ENCODE results near the gene CERS6. TPM values are rescaled to one million over a fixed set of nuclear protein-coding genes. Genes with fewer than 3 reads are reported as not detected.
"Not testable (repeated sequence)": the region's sequence is repeated elsewhere in the genome, so short reads cannot be mapped to it uniquely, and the experiment has no call there.

The CERS6 gene
- polyA plus RNA-seq, 3 donors, result 5.3 to 13.2 (median 8.3) TPM

- WGBS, 3 donors, result 0% methylated on average over 1 of the region's 1 CpG
- no peak overlapping the region for H3K27ac ChIP-seq (ENCODE audit: low read depth, low read length)
Observed at GRCh38 chr2:168775837-168776236, 319.8 kb downstream of the CERS6 start.

- 57 to 65% (median 62%) methylated on average over 1 of the region's 1 CpG for WGBS, 3 donors
- H3K27ac ChIP-seq (ENCODE audit: low read depth, low read length), result no peak overlapping the region
Observed at GRCh38 chr2:168780669-168781071, 324.6 kb downstream of the CERS6 start.

DNA sequence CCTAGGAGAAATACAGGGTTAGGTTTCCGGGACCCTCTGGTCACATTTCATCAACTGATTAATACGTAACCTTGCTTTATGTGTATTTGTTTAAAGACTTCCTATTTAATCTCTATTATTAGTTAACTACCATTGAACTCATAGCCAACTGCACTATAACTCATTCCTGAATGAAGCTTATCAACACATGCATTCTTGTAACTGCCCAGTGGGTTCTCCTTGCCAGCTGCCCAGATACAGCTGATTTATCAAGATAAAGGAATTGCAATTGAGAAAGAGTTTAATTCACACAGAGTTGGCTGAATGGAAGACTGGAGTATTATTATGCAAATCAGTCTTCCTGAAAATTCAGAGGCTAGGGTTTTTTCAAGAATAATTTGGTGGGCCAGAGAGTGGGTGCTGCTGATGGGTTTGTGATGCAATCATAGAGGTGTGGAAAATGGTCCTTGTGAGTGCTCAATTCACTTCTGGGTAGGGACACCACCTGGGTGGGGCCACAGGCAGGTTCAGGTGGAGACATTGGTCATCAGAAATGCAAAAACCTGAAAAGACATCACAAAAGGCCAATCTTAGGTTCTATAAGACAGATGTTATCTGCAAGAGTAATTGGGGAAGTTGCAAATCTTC lies 325.2 kb downstream of the CERS6 start:
- WGBS, 3 donors, result 46 to 78% (median 75%) methylated on average over 2 of the region's 2 CpGs
- H3K27ac ChIP-seq (ENCODE audit: low read depth, low read length), result no peak overlapping the region

DNA sequence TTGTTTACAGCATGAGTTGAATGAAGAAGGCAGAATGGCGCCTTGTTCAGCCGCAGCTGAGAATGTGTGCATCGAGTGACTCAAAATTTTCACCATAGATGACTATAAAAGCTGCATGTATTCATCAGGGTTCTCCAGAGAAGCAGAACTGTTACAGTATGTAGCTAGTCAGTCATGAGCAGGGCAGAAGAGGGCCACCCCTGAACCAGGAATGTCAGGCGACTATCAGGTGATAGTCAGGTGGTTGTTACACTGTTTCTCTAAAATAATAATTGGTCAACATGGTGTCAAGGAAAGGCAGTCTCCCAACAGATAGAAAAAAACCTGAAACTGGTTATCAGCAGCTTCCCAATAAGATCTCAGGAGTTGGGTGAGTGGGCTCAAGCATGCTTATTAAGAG lies 326.2 kb downstream of the CERS6 start:
- WGBS, 3 donors, result 96 to 98% (median 97%) methylated on average over 4 of the region's 4 CpGs
- no peak overlapping the region for H3K27ac ChIP-seq (ENCODE audit: low read depth, low read length)

DNA sequence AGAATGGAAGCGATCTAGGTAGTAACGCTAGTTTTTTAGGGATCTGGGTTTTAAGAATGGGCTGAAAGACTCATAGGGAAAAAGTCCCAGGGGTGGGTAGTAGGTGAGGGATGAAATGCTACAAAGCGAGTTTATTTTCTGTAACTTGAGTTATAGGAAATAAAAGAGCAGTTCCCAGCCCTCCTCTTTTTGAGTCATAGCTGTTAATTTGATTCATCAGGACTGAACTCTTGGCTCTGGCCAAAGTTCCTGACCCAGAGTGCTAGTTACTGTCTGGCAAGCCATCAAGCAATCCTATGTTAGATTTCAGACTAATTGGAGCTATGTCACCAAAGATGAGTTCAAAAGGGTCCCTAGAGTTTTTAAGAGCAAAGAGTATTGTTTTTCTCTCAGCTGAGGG lies 328.9 kb downstream of the CERS6 start:
- 69 to 89% (median 80%) methylated on average over 3 of the region's 3 CpGs for WGBS, 3 donors
- no peak overlapping the region for H3K27ac ChIP-seq (ENCODE audit: low read depth, low read length)

DNA sequence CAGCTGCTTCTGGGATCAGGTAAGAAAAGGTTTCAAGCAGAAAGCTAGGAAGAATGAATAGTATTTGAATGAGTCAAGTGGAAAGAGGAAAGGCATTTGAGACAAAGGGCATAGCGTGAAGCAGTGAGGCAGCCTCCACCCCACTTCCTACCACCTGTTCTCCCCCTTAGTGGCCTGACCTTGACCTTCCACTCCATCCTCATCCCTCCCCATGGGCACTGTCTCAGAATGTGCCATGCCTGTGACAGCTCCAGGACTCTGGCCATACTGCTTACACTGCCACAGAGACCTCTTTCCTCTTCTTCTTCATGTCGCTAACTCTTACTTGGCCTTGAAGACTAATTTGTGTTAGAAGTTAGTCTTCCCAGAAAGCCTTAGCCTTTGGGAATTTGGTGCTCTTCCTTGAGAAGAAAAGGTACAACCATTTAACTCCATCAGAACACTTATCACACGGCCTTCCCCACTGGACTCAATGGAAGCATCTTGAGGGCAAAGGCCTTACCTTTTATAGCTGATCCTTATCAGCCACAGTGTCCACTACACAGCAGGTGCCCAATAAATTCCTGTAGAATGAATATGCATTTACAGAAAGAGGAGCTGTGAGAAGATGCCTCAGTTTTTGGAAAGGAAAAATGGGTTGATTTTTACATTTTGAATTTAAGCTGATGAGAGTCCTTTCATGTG lies 331.2 kb downstream of the CERS6 start:
- no peak overlapping the region for H3K27ac ChIP-seq (ENCODE audit: low read depth, low read length)
- WGBS, 3 donors, result 87 to 88% (median 87%) methylated on average over 3 of the region's 3 CpGs

GRCh38 chr2:168787782-168788376 lies 331.8 kb downstream of the CERS6 start:
- 16 to 96% (median 75%) methylated on average over 1 of the region's 1 CpG for WGBS, 3 donors
- no peak overlapping the region for H3K27ac ChIP-seq (ENCODE audit: low read depth, low read length)

DNA sequence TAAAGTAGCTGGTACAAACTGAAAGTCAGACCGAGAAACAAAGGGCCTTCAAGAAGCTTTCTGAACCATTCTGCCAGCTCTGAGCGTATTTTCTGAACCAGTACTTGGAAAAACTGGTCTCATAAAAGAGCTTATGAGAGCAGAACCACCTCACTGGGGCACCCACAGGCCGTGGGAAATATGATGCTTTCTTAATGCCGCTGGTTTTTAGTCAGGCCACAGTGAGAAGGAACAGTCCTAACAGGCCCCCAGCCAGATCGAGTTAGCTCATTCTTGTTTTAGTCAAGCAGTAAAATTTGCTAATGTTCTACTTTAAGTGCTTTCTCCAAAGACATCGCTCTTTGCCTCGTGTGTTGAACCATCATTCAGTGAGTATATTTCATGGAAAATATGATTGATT lies 333.7 kb downstream of the CERS6 start:
- 64 to 68% (median 67%) methylated on average over 7 of the region's 7 CpGs for WGBS, 3 donors
- H3K27ac ChIP-seq (ENCODE audit: low read depth, low read length), result no peak overlapping the region

DNA sequence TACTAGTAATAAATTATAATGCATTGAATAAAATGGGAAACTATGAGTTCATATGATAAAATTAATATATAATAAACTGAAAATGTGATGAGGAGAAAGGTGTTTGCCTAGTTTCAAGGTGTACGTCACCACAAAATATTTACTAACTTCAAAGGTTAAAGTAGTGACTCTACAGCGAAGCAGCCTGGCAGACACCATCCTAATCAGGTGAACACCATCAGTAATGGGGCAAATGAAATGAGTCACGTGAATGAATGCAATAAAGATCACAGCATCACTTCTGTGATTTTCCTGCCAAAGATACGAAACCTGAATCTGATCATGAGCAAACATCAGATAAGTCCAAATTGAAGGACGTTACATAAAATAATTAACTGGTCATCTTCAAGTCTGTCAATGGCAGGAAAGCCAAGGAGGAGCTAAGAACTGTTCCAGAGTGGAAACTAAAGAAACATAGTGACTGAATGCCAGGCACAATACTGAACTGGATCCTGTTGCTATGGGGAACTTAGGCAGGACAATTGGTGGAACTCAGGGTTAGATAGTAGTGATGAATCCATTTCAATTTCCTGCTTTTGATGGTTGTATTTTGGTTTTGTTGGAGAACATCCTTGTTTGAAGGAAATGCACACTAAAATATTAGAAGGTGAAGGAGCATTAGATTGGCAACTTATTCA lies 334.3 kb downstream of the CERS6 start:
- no peak overlapping the region for H3K27ac ChIP-seq (ENCODE audit: low read depth, low read length)
- 82 to 86% (median 82%) methylated on average over 5 of the region's 5 CpGs for WGBS, 3 donors

DNA sequence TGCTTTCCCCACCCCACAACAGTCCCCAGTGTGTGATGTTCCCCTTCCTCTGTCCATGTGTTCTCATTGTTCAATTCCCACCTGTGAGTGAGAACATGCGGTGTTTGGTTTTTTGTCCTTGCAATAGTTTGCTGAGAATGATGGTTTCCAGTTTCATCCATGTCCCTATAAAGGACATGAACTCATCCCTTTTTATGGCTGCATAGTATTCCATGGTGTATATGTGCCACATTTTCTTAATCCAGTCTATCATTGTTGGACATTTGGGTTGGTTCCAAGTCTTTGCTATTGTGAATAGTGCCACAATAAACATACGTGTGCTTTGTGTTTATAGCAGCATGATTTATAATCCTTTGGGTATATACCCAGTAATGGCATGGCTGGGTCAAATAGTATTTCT lies 335.1 kb downstream of the CERS6 start:
- not testable (repeated sequence) for H3K27ac ChIP-seq (ENCODE audit: low read depth, low read length)
- WGBS, 3 donors, result 76 to 96% (median 78%) methylated on average over 1 to 2 of the region's 2 CpGs

- no peak overlapping the region for H3K27ac ChIP-seq (ENCODE audit: low read depth, low read length)
- 26 to 72% (median 34%) methylated on average over 2 of the region's 2 CpGs for WGBS, 3 donors
Observed at GRCh38 chr2:168793596-168793995, 337.5 kb downstream of the CERS6 start.

DNA sequence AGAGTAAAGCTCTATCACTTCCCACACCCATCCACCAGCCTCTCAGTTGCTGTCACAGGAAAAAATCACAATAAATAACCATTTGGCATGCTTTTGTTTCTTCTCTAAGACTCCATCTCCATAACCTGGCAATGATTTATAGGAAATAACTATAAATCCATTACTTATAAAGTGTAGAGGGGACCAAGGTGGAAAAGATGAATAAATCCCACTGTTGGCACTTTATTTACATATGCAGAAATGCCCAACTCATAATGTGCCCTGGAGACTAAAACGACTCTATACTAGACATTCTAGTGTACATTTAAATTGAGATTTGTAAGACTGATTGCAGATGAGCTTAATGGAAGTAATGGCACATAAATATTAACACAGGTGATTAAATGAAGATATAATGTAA lies 338.9 kb downstream of the CERS6 start:
- 65 to 75% (median 74%) methylated on average over 1 of the region's 1 CpG for WGBS, 3 donors

DNA sequence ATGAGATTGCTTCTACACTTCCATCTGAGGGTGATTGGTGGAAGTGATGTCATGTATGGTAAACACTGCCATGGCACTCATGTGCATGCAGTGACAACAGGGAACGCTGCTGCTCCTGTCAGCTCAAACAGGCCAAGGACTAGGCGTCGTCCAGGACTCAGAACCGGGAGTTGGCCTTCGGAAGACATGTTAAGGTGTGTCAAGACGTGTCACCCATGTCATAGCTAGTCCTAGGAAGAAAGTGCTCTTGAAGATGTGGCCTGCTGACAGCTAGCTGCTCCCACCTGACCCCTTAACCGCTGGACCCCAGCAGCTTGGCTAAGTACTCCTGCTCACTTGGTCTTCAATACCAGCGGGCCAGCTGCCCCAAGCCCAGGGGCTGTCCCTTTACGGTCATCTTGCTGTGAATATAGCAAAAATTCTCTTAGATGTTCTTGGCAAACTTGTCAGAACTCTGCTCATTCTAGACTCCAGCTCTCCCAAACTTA lies 340.1 kb downstream of the CERS6 start:
- no peak overlapping the region for H3K27ac ChIP-seq (ENCODE audit: low read depth, low read length)
- WGBS, 3 donors, result 69 to 82% (median 76%) methylated on average over 9 of the region's 9 CpGs

More for the DNA sequence above, 338.9 kb downstream of the CERS6 start:
- H3K27ac ChIP-seq (ENCODE audit: low read depth, low read length), result no peak overlapping the region

DNA sequence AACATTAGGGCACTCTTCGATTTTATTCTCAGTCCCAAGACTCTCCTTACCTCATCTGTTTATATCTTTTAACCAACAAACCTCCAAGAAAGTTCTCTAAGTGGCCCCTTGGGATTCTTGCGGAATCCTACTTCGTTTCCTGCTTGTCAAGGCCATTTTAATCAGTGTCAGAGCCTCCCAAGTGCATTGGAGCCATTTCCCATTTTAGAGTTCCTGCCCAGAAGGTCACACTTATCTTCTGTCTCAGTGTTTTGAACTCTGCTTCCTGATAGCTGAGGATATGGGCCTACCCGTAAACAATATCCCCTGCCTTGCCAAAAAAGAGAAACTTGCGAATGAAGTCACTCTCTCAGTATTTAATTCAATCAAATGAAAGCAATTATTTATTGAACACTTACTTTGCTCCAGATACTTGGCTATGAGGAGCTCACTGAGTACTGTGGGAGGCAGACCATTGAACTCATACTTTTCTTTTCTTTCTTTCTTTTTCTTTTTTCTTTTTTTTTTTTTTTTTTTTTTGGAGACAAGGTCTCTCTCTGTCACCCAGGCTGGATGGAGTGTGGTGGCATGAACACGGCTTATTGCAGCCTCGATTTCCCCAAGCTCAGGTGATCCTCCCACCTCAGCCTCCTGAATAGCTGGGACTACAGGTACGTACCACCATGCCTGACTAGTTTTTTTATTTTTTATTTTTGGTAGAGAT lies 340.7 kb downstream of the CERS6 start:
- WGBS, 3 donors, result 51 to 73% (median 59%) methylated on average over 8 of the region's 8 CpGs
- H3K27ac ChIP-seq (ENCODE audit: low read depth, low read length), result no peak overlapping the region

GRCh38 chr2:168797286-168797655 lies 341.2 kb downstream of the CERS6 start:
- H3K27ac ChIP-seq (ENCODE audit: low read depth, low read length), result no peak overlapping the region

DNA sequence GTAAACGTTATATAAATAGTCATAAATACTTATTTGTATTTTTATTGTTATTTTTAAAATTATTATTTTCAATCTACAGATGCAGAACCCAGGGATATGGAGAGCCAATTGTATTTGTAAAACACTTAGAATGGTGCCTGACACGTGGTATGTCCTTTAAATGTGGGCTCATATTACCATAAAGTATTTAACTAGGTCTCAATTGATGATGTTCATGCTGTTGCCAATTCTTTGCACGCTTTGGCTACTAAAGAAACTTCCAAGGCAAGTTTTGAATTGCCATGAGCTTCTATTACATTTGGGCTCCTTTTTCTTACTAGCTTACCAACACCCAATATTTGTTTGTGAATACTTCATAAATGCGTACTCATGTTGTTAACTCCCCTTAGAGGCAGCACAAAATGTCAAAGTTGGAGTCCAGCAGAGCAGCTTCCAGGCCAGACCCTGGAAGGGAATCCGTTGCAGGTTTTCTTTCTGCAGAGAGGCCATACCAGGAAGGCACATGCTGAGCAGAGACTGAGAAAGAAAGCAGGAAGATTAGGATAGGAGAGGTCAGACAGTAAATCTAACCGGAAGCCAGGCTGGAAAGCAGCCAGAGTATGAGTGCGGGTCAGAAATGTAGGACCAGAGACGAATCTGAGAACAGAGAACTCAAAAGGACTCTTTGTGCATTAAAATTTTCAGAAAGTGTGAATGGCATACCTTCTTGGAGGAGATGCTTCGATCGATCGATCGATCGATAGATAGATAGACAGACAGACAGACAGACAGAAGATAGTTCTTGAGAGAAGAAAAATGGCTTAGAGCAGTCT lies 342.2 kb downstream of the CERS6 start:
- H3K27ac ChIP-seq (ENCODE audit: low read depth, low read length), result no peak overlapping the region

DNA sequence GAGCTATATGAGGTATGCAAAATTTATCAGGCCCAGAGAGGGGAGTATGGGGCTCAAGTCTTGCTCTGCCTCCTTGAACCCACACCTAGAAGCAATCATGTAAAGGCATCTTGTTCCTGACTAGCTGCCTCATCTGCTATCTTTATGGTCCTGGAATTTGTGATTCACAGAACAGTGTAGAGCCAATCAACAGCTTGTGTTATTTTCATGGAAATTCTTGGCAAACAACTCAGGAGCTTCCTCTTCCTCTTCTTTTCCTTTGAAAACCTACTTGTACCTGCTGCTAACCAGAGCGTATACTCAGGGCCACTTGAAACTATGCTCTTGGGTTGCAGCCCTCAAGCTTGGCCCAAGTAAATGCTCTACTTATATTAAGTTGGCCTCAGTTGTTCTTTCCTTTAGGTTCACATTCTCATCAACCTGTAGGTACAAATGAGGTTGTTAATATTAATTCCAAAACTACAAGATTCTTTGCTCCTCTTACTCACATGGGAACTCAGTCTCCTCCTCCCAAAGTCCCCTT lies 342.9 kb downstream of the CERS6 start:
- 74 to 95% (median 79%) methylated on average over 1 of the region's 1 CpG for WGBS, 3 donors
- no peak overlapping the region for H3K27ac ChIP-seq (ENCODE audit: low read depth, low read length)

More for the DNA sequence above, 342.2 kb downstream of the CERS6 start:
- WGBS, 3 donors, result 69 to 80% (median 75%) methylated on average over 13 of the region's 13 CpGs

DNA sequence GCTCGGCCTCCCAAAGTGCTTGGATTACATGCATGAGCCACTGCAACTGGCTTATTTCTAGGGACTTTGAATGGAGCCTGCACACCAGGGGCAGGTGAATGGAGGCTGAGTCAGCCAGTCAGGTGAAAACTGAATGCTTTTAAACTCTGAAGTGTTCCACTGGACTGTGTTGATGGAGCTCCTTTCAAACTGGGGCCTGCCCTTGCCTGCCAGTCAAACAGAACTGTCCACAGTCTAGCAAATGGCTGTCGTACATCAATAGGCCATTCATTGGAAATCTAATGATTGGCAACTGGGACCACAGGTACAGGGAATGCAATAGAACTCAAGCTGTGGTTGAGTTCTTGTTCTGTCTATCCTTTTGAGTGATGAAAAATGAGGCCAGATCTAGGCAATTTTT lies 345.4 kb downstream of the CERS6 start:
- WGBS, 3 donors, result 48 to 49% (median 48%) methylated on average over 2 of the region's 2 CpGs
- H3K27ac ChIP-seq (ENCODE audit: low read depth, low read length), result no peak overlapping the region

Measured in adipose tissue (tissue), 3 donors.